ENCODE results near the gene HBE1. TPM values are rescaled to one million over a fixed set of nuclear protein-coding genes. Genes with fewer than 3 reads are reported as not detected.

The HBE1 gene
- total and polyA plus RNA-seq, 10 of the 15 experiments (the other 5 are each of a cell fraction or from before 2014, with no cell fraction given): 0.13 to 2.7 (median 0.62) TPM; not detected in 5

DNA sequence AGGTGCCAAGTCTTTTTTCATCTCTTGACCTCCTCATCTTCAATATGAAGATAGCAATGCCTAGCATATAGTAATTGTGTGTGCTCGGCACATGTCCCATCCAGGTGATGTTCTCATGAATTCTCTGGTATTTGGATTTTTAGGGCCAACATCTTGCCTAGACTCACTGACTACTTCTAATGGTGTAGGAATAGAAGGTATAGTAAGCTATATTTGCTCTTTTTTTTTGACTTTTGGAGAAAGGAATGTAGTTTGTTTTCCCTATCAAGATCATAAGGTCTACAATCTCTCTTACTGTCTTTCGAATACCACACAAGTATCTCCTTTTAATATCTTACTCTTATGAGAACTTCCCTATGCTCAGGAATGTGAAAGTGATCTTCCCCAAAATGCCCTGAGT is 38.6 kb downstream of the HBE1 start:
- H3K27me3 ChIP-seq (replicated peaks in 1 of 2; ENCODE audit: control insufficient read depth in 2 of 2, insufficient read depth in 2 of 2, low read length in 1 of 2): no peaks in the 10 kb centered on the region
- H2AFZ ChIP-seq (ENCODE audit: control insufficient read depth, low read depth, low read length): no peak overlapping the region
- CTCF ChIA-PET: no interaction called here
- H3K4me3 ChIP-seq: no peak overlapping the region
- no peak for TF ChIP-seq BMI1 (IDR thresholded peaks at IDR 0.05; ENCODE audit: borderline replicate concordance)
- TF ChIP-seq, protein P1, sequence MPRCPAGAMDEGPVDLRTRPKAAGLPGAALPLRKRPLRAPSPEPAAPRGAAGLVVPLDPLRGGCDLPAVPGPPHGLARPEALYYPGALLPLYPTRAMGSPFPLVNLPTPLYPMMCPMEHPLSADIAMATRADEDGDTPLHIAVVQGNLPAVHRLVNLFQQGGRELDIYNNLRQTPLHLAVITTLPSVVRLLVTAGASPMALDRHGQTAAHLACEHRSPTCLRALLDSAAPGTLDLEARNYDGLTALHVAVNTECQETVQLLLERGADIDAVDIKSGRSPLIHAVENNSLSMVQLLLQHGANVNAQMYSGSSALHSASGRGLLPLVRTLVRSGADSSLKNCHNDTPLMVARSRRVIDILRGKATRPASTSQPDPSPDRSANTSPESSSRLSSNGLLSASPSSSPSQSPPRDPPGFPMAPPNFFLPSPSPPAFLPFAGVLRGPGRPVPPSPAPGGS (IDR thresholded peaks at IDR 0.05; ENCODE audit: borderline replicate concordance, insufficient read depth, low read depth, low read length, poor library complexity, severe bottlenecking): no peak
- no peak for TF ChIP-seq IRF4 (IDR thresholded peaks at IDR 0.05; ENCODE audit: low read depth, low read length)
- TF ChIP-seq NFXL1 (IDR thresholded peaks at IDR 0.05; ENCODE audit: borderline replicate concordance): no peak
- no peak for TF ChIP-seq RB1 (IDR thresholded peaks at IDR 0.05; ENCODE audit: borderline replicate concordance)
- TF ChIP-seq IKZF1 (conservative IDR thresholded peaks at IDR 0.05): no peak
- no peak for TF ChIP-seq SRF (IDR thresholded peaks at IDR 0.05; ENCODE audit: low read depth in 2 of 2, low read length in 2 of 2)
- no peak for TF ChIP-seq NR2C2 (IDR thresholded peaks at IDR 0.05; ENCODE audit: borderline replicate concordance, control insufficient read depth, insufficient read length, low read depth)
- no peak for TF ChIP-seq TAF1 (IDR thresholded peaks at IDR 0.05; ENCODE audit: borderline replicate concordance, low read depth, low read length)
- TF ChIP-seq, protein P2, sequence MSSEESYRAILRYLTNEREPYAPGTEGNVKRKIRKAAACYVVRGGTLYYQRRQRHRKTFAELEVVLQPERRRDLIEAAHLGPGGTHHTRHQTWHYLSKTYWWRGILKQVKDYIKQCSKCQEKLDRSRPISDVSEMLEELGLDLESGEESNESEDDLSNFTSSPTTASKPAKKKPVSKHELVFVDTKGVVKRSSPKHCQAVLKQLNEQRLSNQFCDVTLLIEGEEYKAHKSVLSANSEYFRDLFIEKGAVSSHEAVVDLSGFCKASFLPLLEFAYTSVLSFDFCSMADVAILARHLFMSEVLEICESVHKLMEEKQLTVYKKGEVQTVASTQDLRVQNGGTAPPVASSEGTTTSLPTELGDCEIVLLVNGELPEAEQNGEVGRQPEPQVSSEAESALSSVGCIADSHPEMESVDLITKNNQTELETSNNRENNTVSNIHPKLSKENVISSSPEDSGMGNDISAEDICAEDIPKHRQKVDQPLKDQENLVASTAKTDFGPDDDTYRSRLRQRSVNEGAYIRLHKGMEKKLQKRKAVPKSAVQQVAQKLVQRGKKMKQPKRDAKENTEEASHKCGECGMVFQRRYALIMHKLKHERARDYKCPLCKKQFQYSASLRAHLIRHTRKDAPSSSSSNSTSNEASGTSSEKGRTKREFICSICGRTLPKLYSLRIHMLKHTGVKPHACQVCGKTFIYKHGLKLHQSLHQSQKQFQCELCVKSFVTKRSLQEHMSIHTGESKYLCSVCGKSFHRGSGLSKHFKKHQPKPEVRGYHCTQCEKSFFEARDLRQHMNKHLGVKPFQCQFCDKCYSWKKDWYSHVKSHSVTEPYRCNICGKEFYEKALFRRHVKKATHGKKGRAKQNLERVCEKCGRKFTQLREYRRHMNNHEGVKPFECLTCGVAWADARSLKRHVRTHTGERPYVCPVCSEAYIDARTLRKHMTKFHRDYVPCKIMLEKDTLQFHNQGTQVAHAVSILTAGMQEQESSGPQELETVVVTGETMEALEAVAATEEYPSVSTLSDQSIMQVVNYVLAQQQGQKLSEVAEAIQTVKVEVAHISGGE (CRISPR knock-in tag; IDR thresholded peaks at IDR 0.05): no peak
- TF ChIP-seq POU2F2 (IDR thresholded peaks at IDR 0.05; ENCODE audit: borderline replicate concordance, low read depth, low read length): no peak
- TF ChIP-seq MXI1 (IDR thresholded peaks at IDR 0.05; ENCODE audit: low read depth, low read length): no peak
- TF ChIP-seq DPF2 (IDR thresholded peaks at IDR 0.05): no peak
- no peak for TF ChIP-seq NRF1 (conservative IDR thresholded peaks at IDR 0.05; ENCODE audit: low read depth, low read length)
- TF ChIP-seq MEF2A (IDR thresholded peaks at IDR 0.05; ENCODE audit: insufficient read depth, low read depth, low read length): no peak
- TF ChIP-seq ZNF24 (IDR thresholded peaks at IDR 0.05): no peak
- TF ChIP-seq ETV6 (conservative IDR thresholded peaks at IDR 0.05 in 1 of 2, IDR thresholded peaks at IDR 0.05 in 1 of 2; ENCODE audit: borderline replicate concordance in 1 of 2, low read depth in 1 of 2): no peak
- 76% methylated on average over 2 of the region's 2 CpGs for WGBS (ENCODE audit: insufficient coverage, insufficient replicate concordance, low lambda C conversion rate, missing lambda C conversion rate)
- no TSS peak for BruUV-seq (replicated peaks)
- H3K4me1 ChIP-seq (ENCODE audit: control insufficient read depth, insufficient read depth, low read length): no peaks in the 10 kb centered on the region; the same call in 1 of the 2 replicates
- no peak overlapping the region for H3K9ac ChIP-seq (ENCODE audit: control insufficient read depth, insufficient read depth, low read length)
- RAD21 ChIA-PET (ENCODE audit: unreplicated experiment): no interaction called here
- DNase-seq (ENCODE audit: low read depth, low spot score) (no peak), FAIRE-seq (no peak), ATAC-seq (no peak)
- H3K4me2 ChIP-seq (ENCODE audit: control insufficient read depth, insufficient read depth): no peak overlapping the region
- H3K36me3 ChIP-seq (ENCODE audit: control insufficient read depth in 2 of 2, insufficient read depth in 2 of 2, low read length in 1 of 2): no peaks in the 10 kb centered on the region
- no peaks in the 10 kb centered on the region for H3K79me2 ChIP-seq (ENCODE audit: control insufficient read depth, insufficient read depth, low read length)
- H3K9me3 ChIP-seq (replicated peaks; ENCODE audit: control insufficient read depth, insufficient read depth, low read length): no peaks in the 10 kb centered on the region
- POLR2A ChIA-PET: no interaction called here
- in situ Hi-C loops (cut with MboI): no loop called here
- intact Hi-C loops (cut with micrococcal nuclease; ENCODE audit: unreplicated experiment): no loop called here
- H4K20me1 ChIP-seq (ENCODE audit: control insufficient read depth, insufficient read depth): no peaks in the 10 kb centered on the region
- no peak overlapping the region for H3K27ac ChIP-seq (ENCODE audit: control insufficient read depth, insufficient read depth)
- SMC1A ChIA-PET (ENCODE audit: uncharacterized antibody, unreplicated experiment): no interaction called here
